Subcutaneous abdominal adipose tissue (tissue), 5 donors: Measurements from ENCODE around the gene PLPP6.
"Not testable (repeated sequence)": the region's sequence is repeated elsewhere in the genome, so short reads cannot be mapped to it uniquely, and the experiment has no call there.

ENCODE experiments used
- H3K27ac ChIP-seq: one replicate; pipeline ENCODE4 v1.7.0; 2013; ENCODE audit warnings: low read depth, mild to moderate bottlenecking, inconsistent platforms, low read length, moderate library complexity
- H3K27me3 ChIP-seq, 5 donors: one replicate each; pipeline ENCODE4 v1.7.0; 2013; ENCODE audit warnings: low read length in 5 of 5, inconsistent platforms in 1 of 5; ENCODE audit not compliant: control insufficient read depth in 5 of 5, insufficient read depth in 4 of 5
- H3K36me3 ChIP-seq, 5 donors: one replicate each; pipeline ENCODE4 v1.7.0; 2013; ENCODE audit warnings: low read length in 5 of 5; ENCODE audit not compliant: control insufficient read depth in 5 of 5, insufficient read depth in 5 of 5
- H3K4me1 ChIP-seq, 5 donors: one replicate each; pipeline ENCODE4 v1.7.0; 2013; ENCODE audit warnings: low read length in 5 of 5, mild to moderate bottlenecking in 3 of 5, moderate library complexity in 1 of 5; ENCODE audit not compliant: control insufficient read depth in 5 of 5, insufficient read depth in 5 of 5
- H3K4me3 ChIP-seq, 5 donors: one replicate each; pipeline ENCODE4 v1.7.0; 2013; ENCODE audit warnings: low read length in 5 of 5, low read depth in 1 of 5
- H3K9ac ChIP-seq, 5 donors: one replicate each; pipeline ENCODE4 v1.7.0; 2013; ENCODE audit warnings: low read length in 5 of 5, mild to moderate bottlenecking in 4 of 5, moderate library complexity in 3 of 5
- H3K9me3 ChIP-seq, 5 donors: one replicate each; pipeline ENCODE4 v1.7.0; 2013; ENCODE audit warnings: low read length in 5 of 5; ENCODE audit not compliant: control insufficient read depth in 5 of 5
- donor health status: healthy.
- donor health status: healthy.
- donor health status: healthy.
- donor health status: healthy.
- donor health status: healthy.

The PLPP6 gene

GRCh38 chr9:4638968-4639367 is 23.1 kb upstream of the PLPP6 start:
- H3K27me3 ChIP-seq: no peaks in the 10 kb centered on the region
- no peaks in the 10 kb centered on the region for H3K4me1 ChIP-seq
- H3K36me3 ChIP-seq: no peaks in the 10 kb centered on the region
- no peak overlapping the region for H3K9ac ChIP-seq
- H3K9me3 ChIP-seq: no peaks in the 10 kb centered on the region
- H3K4me3 ChIP-seq: no peak overlapping the region
- no peak overlapping the region for H3K27ac ChIP-seq

- Histone ChIP-seq H3K9ac (no peak overlapping the region), H3K4me1 (no peaks in the 10 kb centered on the region), H3K36me3 (no peaks in the 10 kb centered on the region), H3K27me3 (no peaks in the 10 kb centered on the region), H3K27ac (no peak overlapping the region), H3K9me3 (no peaks in the 10 kb centered on the region), H3K4me3 (no peak overlapping the region)
Observed at GRCh38 chr9:4639420-4639819, 22.7 kb upstream of the PLPP6 start.

GRCh38 chr9:4640027-4640426 is 22.1 kb upstream of the PLPP6 start:
- Histone ChIP-seq H3K27me3 (no peaks in the 10 kb centered on the region), H3K36me3 (no peaks in the 10 kb centered on the region), H3K4me3 (no peak overlapping the region), H3K9me3 (no peaks in the 10 kb centered on the region), H3K4me1 (no peaks in the 10 kb centered on the region), H3K27ac (no peak overlapping the region), H3K9ac (no peak overlapping the region)

- no peak overlapping the region for H3K9ac ChIP-seq
- no peaks in the 10 kb centered on the region for H3K4me1 ChIP-seq
- no peak overlapping the region for H3K27ac ChIP-seq
- no peak overlapping the region for H3K4me3 ChIP-seq
- H3K27me3 ChIP-seq: no peaks in the 10 kb centered on the region
- H3K36me3 ChIP-seq: no peaks in the 10 kb centered on the region
- H3K9me3 ChIP-seq: no peaks in the 10 kb centered on the region
Observed at GRCh38 chr9:4642351-4642750, 19.7 kb upstream of the PLPP6 start.

- no peak overlapping the region for H3K4me3 ChIP-seq
- H3K27me3 ChIP-seq: peaks cover 0 to 3% (median 0%) of the 10 kb centered on the region in 5 donors
- H3K36me3 ChIP-seq: no peaks in the 10 kb centered on the region
- H3K9ac ChIP-seq: no peak overlapping the region
- no peaks in the 10 kb centered on the region for H3K4me1 ChIP-seq
- no peaks in the 10 kb centered on the region for H3K9me3 ChIP-seq
- no peak overlapping the region for H3K27ac ChIP-seq
Observed at GRCh38 chr9:4654084-4654483, 8.0 kb upstream of the PLPP6 start.

- Histone ChIP-seq H3K9ac (no peak overlapping the region), H3K4me3 (no peak overlapping the region), H3K27ac (no peak overlapping the region), H3K9me3 (no peaks in the 10 kb centered on the region), H3K36me3 (no peaks in the 10 kb centered on the region), H3K4me1 (no peaks in the 10 kb centered on the region), H3K27me3 (peaks cover 0 to 3% (median 0%) of the 10 kb centered on the region in 5 donors)
Observed at GRCh38 chr9:4654538-4654937, 7.6 kb upstream of the PLPP6 start.

GRCh38 chr9:4656196-4656595 is 5.9 kb upstream of the PLPP6 start:
- H3K27me3 ChIP-seq, H3K27ac ChIP-seq, H3K9me3 ChIP-seq, H3K9ac ChIP-seq, H3K4me1 ChIP-seq, H3K4me3 ChIP-seq, H3K36me3 ChIP-seq: not testable (repeated sequence)

GRCh38 chr9:4656621-4657020 is 5.5 kb upstream of the PLPP6 start:
- no peak overlapping the region for H3K4me3 ChIP-seq
- peaks cover 0 to 3% (median 2%) of the 10 kb centered on the region in 5 donors for H3K4me1 ChIP-seq
- H3K9ac ChIP-seq: no peak overlapping the region
- no peaks in the 10 kb centered on the region for H3K36me3 ChIP-seq
- no peak overlapping the region for H3K27ac ChIP-seq
- H3K9me3 ChIP-seq: no peaks in the 10 kb centered on the region
- H3K27me3 ChIP-seq: no peaks in the 10 kb centered on the region

- Histone ChIP-seq H3K27ac (no peak overlapping the region), H3K9ac (no peak overlapping the region), H3K9me3 (no peaks in the 10 kb centered on the region), H3K36me3 (no peaks in the 10 kb centered on the region), H3K4me1 (peaks cover 0 to 9% (median 7%) of the 10 kb centered on the region in 5 donors), H3K4me3 (no peak overlapping the region), H3K27me3 (no peaks in the 10 kb centered on the region)
Observed at GRCh38 chr9:4657426-4658159, 4.5 kb upstream of the PLPP6 start.

GRCh38 chr9:4660665-4661064 is 1.4 kb upstream of the PLPP6 start:
- H3K9ac ChIP-seq, H3K4me3 ChIP-seq, H3K9me3 ChIP-seq, H3K27ac ChIP-seq, H3K27me3 ChIP-seq, H3K36me3 ChIP-seq: not testable (repeated sequence)
- peaks cover 4 to 38% (median 35%) of the 10 kb centered on the region in 5 donors for H3K4me1 ChIP-seq
